HG02798 (cell line): ENCODE measurements around the gene ZNF644.
A peak's percentile ranks its signal among the peaks of the same experiment; 100 is the strongest.
"Not testable (repeated sequence)": the region's sequence is repeated elsewhere in the genome, so short reads cannot be mapped to it uniquely, and the experiment has no call there.

Experiments
- ATAC-seq: cut with Tn5 transposase; IDR thresholded peaks from one replicate; pipeline ENCODE4 v1.9.1; 2021; ENCODE audit warnings: mild to moderate bottlenecking; ENCODE audit not compliant: unreplicated experiment, poor library complexity

ZNF644 gene

GRCh38 chr1:90940746-90941145 lies 81.1 kb downstream of the ZNF644 start:
- no peak for ATAC-seq

- no peak for ATAC-seq
Observed at GRCh38 chr1:90936731-90937130, 85.1 kb downstream of the ZNF644 start.

- no peak for ATAC-seq
Observed at GRCh38 chr1:90936061-90936460, 85.8 kb downstream of the ZNF644 start.

- ATAC-seq: not testable (repeated sequence)
Observed at GRCh38 chr1:90928231-90928630, 93.6 kb downstream of the ZNF644 start.

- not testable (repeated sequence) for ATAC-seq
Observed at GRCh38 chr1:90927674-90928073, 94.2 kb downstream of the ZNF644 start.

GRCh38 chr1:90926971-90927370 lies 94.9 kb downstream of the ZNF644 start:
- ATAC-seq: no peak

GRCh38 chr1:90925928-90926869 lies 95.6 kb downstream of the ZNF644 start:
- no peak for ATAC-seq

- no peak for ATAC-seq
Observed at GRCh38 chr1:90924982-90925381, 96.9 kb downstream of the ZNF644 start.

GRCh38 chr1:90922996-90923395 lies 98.8 kb downstream of the ZNF644 start:
- peak; percentile 36 for ATAC-seq

- no peak for ATAC-seq
Observed at GRCh38 chr1:90922202-90922601, 99.6 kb downstream of the ZNF644 start.

- ATAC-seq: no peak
Observed at GRCh38 chr1:90919900-90920299, 101.9 kb downstream of the ZNF644 start.

- ATAC-seq: no peak
Observed at GRCh38 chr1:90919190-90919719, 102.6 kb downstream of the ZNF644 start.

- no peak for ATAC-seq
Observed at GRCh38 chr1:90911353-90911752, 110.5 kb downstream of the ZNF644 start.

GRCh38 chr1:90902672-90903071 lies 119.2 kb downstream of the ZNF644 start:
- ATAC-seq: no peak

GRCh38 chr1:90899263-90899662 lies 122.6 kb downstream of the ZNF644 start:
- ATAC-seq: no peak

GRCh38 chr1:90893679-90894078 lies 128.2 kb downstream of the ZNF644 start:
- ATAC-seq: not testable (repeated sequence)

GRCh38 chr1:90892884-90893283 lies 129.0 kb downstream of the ZNF644 start:
- ATAC-seq: not testable (repeated sequence)

GRCh38 chr1:90892196-90892595 lies 129.6 kb downstream of the ZNF644 start:
- ATAC-seq: not testable (repeated sequence)

- not testable (repeated sequence) for ATAC-seq
Observed at GRCh38 chr1:90891756-90892155, 130.1 kb downstream of the ZNF644 start.

GRCh38 chr1:90882221-90882620 lies 139.6 kb downstream of the ZNF644 start:
- ATAC-seq: no peak

- ATAC-seq: no peak
Observed at GRCh38 chr1:90881034-90881433, 140.8 kb downstream of the ZNF644 start.

- ATAC-seq: no peak
Observed at GRCh38 chr1:90879281-90879680, 142.6 kb downstream of the ZNF644 start.
